Transverse colon (tissue), 3 donors: ENCODE data around the gene VPS8.

Experiments
- EP300 ChIP-seq: sonication (generic); formaldehyde crosslinking; IDR thresholded peaks from one replicate; pipeline ENCODE4 v1.6.1; 2017; ENCODE audit warnings: antibody characterized with exemption, low read depth
- POLR2A ChIP-seq: fragments of 450-650 bp; IDR thresholded peaks from one replicate; pipeline ENCODE4 v1.6.1; 2016; ENCODE audit warnings: antibody characterized with exemption, mild to moderate bottlenecking, moderate library complexity
- TF ChIP-seq, protein P1 (sequence below), 5 experiments: fragments of 200-600 bp in 3 of 5; fragments of 450-650 bp in 2 of 5; sonication (generic) in 3 of 5; IDR thresholded peaks; 1 replicate in 2 of 5; 2 replicates in 3 of 5; pipeline ENCODE4 v1.5.1; 2016 to 2017; ENCODE audit warnings: antibody characterized with exemption in 5 of 5, inconsistent platforms in 3 of 5, mild to moderate bottlenecking in 2 of 5, moderate library complexity in 1 of 5

DNA sequence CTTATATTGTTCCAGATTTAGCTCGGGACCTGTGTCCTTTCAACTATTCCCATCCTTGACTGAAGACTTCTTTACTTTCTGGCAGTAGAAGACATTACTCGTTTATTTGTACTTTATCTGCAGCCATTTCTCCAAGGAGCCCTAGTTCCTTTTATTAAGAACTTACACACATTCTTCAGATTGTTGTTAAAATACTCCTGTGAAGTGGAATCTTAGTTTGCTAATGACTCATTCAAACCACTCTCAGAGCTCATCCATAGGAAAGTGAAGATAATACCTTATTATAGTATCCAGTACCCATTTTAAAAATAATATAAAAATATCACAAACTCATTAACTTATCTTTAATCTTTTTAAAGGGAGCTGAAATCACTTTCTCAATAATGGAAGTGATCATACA lies 277.4 kb downstream of the VPS8 start:
- TF ChIP-seq POLR2A = no peak
- TF ChIP-seq, protein P1, sequence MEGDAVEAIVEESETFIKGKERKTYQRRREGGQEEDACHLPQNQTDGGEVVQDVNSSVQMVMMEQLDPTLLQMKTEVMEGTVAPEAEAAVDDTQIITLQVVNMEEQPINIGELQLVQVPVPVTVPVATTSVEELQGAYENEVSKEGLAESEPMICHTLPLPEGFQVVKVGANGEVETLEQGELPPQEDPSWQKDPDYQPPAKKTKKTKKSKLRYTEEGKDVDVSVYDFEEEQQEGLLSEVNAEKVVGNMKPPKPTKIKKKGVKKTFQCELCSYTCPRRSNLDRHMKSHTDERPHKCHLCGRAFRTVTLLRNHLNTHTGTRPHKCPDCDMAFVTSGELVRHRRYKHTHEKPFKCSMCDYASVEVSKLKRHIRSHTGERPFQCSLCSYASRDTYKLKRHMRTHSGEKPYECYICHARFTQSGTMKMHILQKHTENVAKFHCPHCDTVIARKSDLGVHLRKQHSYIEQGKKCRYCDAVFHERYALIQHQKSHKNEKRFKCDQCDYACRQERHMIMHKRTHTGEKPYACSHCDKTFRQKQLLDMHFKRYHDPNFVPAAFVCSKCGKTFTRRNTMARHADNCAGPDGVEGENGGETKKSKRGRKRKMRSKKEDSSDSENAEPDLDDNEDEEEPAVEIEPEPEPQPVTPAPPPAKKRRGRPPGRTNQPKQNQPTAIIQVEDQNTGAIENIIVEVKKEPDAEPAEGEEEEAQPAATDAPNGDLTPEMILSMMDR (IDR thresholded peaks at IDR 0.05) = no peak
- no peak for TF ChIP-seq EP300
